K562 (cell line): Measurements from ENCODE around the gene PPIL1. TPM values are rescaled to one million over a fixed set of nuclear protein-coding genes. Genes with fewer than 3 reads are reported as not detected.

Experiments
- CBX5 ChIP-seq: IDR thresholded peaks from 2 replicates; pipeline ENCODE4 v1.6.1; 2014; ENCODE audit warnings: low read depth, borderline replicate concordance
- DACH1 ChIP-seq: fragments of 450-650 bp; IDR thresholded peaks from 2 replicates; pipeline ENCODE4 v1.6.1; 2018; ENCODE audit not compliant: partially characterized antibody
- FOXP1 ChIP-seq: sonication (generic); formaldehyde crosslinking; IDR thresholded peaks from 2 replicates; pipeline ENCODE4 v1.8.0; 2022; ENCODE audit warnings: mild to moderate bottlenecking, missing genetic modification reagents
- GABPB1 ChIP-seq: sonication (generic); formaldehyde crosslinking; IDR thresholded peaks from 2 replicates; pipeline ENCODE4 v1.8.0; 2022; ENCODE audit warnings: mild to moderate bottlenecking, missing genetic modification reagents
- LEF1 ChIP-seq: fragments of 450-650 bp; IDR thresholded peaks from 2 replicates; pipeline ENCODE4 v1.6.1; 2016; ENCODE audit warnings: mild to moderate bottlenecking
- MED1 ChIP-seq: sonication (generic); formaldehyde crosslinking; IDR thresholded peaks from 2 replicates; pipeline ENCODE4 v1.8.1; 2023; ENCODE audit warnings: missing genetic modification reagents, borderline replicate concordance
- NBN ChIP-seq: fragments of 450-650 bp; IDR thresholded peaks from 2 replicates; pipeline ENCODE4 v1.6.1; 2016; ENCODE audit warnings: low read depth, mild to moderate bottlenecking
- NCOA1 ChIP-seq: fragments of 450-650 bp; IDR thresholded peaks from 2 replicates; pipeline ENCODE4 v1.6.1; 2016; ENCODE audit warnings: low read depth
- NFE2 ChIP-seq: IDR thresholded peaks from 2 replicates; pipeline ENCODE4 v1.6.1; 2014; ENCODE audit warnings: antibody characterized with exemption, low read depth
- NR1H2 ChIP-seq: sonication (generic); formaldehyde crosslinking; IDR thresholded peaks from 2 replicates; pipeline ENCODE4 v1.4.0; 2020; ENCODE audit warnings: mild to moderate bottlenecking, missing genetic modification reagents
- TBP ChIP-seq: optimal IDR thresholded peaks from 2 replicates; pipeline ENCODE3; 2011; ENCODE audit warnings: low read depth, low read length, improper control_type of control experiment
- TEAD2 ChIP-seq: fragments of 450-650 bp; IDR thresholded peaks from 2 replicates; pipeline ENCODE4 v1.6.1; 2016; ENCODE audit warnings: missing genetic modification characterization, control low read depth, missing compliant biosample characterization
- ZNF212 ChIP-seq: fragments of 450-650 bp; formaldehyde crosslinking; IDR thresholded peaks from 2 replicates; pipeline ENCODE4 v1.4.0; 2020; ENCODE audit warnings: mild to moderate bottlenecking
- ZNF24 ChIP-seq: fragments of 450-650 bp; IDR thresholded peaks from 2 replicates; pipeline ENCODE4 v1.6.1; 2016
- ZNF253 ChIP-seq: fragments of 250-450 bp; sonication (Bioruptor Pico); conservative IDR thresholded peaks from 2 replicates; pipeline ENCODE4 v1.6.1; 2021; ENCODE audit warnings: mild to moderate bottlenecking
- ZNF274 ChIP-seq: IDR thresholded peaks from 2 replicates; pipeline ENCODE4 v1.6.1; 2011; ENCODE audit warnings: low read depth, mild to moderate bottlenecking, low read length, moderate library complexity, borderline replicate concordance
- ZNF3 ChIP-seq: fragments of 250-450 bp; sonication (Bioruptor Pico); IDR thresholded peaks from 2 replicates; pipeline ENCODE4 v1.5.0; 2021; ENCODE audit warnings: mild to moderate bottlenecking, moderate library complexity
- polyA plus RNA-seq, 8 experiments: library from polyadenylated mRNA; depleted of rRNA in 4 of 8; stranded (reverse) in 5 of 8; unstranded in 3 of 8; fragments of >200 nt; fragmentation: Nextera tagmentation in 2 of 8; fragmentation: Illumina TruSeq in 1 of 8; extraction: Ambion mirVana in 2 of 8; extraction: Trizol in 1 of 8; gene quantifications; 2 replicates each; pipeline versions ENCODE4 v1.2.1 to v1.2.3, GENCODE V29; 2011 to 2014; ENCODE audit warnings: inconsistent platforms in 1 of 8, missing spikeins in 1 of 8
- total RNA-seq, 7 experiments: library from RNA; depleted of rRNA in 6 of 7; stranded (reverse); fragments of >200 nt in 6 of 7; fragmentation: Illumina TruSeq in 2 of 7; extraction: Trizol in 2 of 7; gene quantifications; 2 replicates each; pipeline versions ENCODE4 v1.2.1 to v1.2.3, GENCODE V29; 2011 to 2021; ENCODE audit warnings: low replicate concordance in 1 of 7

The PPIL1 gene
- total and polyA plus RNA-seq, 9 of the 15 experiments (the other 6 are each of a cell fraction or from before 2014, with no cell fraction given): 65.8 to 205 (median 130) TPM

DNA sequence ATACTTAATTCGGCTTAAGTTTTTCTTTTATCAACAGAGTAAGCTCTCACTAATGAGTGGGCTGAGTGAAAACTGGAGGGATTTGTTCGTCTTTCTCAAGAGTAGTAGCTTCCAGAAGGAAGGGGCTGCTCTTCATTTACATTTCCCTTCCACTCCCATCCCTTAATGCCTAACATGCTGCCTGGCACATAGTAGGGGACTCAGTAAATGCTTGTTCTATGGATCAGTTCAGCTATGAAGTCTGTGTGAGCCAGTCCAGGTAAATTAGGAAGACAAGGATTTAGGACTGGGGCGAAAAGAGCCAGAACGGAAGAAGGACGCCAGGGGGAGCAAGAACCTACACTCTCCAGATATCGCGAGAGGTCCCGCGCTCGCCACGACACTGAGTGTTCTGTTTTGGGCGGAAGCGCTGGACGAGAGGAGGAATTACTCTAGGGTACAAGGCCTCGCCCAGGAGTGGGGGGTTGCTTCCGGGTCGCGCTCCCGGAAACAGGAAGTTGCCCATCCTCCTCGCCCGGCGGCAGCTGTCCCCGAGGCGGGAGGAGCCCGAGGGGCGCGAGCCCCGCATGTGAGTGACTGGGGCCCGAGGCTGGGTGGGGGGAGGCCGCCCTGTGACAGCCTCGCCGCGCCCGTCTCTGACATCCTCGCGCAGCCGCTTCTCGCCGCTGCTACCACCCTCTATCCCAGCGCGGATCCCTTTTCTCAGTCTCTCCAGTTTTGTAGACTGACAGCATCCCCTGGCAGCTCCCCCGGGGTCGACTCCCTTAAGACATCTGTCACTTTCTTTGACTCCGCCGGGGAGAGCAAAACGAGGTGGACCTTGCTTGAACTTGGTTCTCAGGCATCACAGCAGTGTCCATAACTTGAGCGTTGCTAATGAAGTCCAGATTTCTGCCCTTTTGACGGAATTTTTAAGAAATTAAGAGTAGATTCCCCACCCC lies 11.1 kb upstream of the PPIL1 start, which contains the start of gene C6orf89 (continued):
- TF ChIP-seq GABPB1 (peak; percentile 99), ZNF24 (peak; percentile 72), TEAD2 (no peak), ZNF212 (CRISPR knock-in tag) (no peak), LEF1 (peak; percentile 67), NR1H2 (CRISPR knock-in tag) (peak; percentile 44; the same call in 1 of the 2 replicates), MED1 (CRISPR knock-in tag) (no peak), NBN (peak; percentile 76), ZNF274 (no peak), FOXP1 (CRISPR knock-in tag) (no peak; the same call in 1 of the 2 replicates), NFE2 (peak; percentile 3; the same call in 1 of the 2 replicates), CBX5 (peak; percentile 20; the same call in 1 of the 2 replicates), NCOA1 (peak; percentile 86; the same call in 1 of the 2 replicates), ZNF253 (CRISPR knock-in tag) (no peak), DACH1 (peak; percentile 78), ZNF3 (CRISPR knock-in tag) (no peak), TBP (peak; percentile 68)
- TF ChIP-seq, all 486 proteins: peak for 198
